OCI-LY7 (cell line): Measurements from ENCODE around the gene SV2B. TPM values are rescaled to one million over a fixed set of nuclear protein-coding genes. Genes with fewer than 3 reads are reported as not detected.

Source experiments
- BruUV-seq: library from RNA; stranded (reverse); fragments of 400-500 nt; replicated peaks from 2 replicates; lab custom pipeline; 2021; lab: Mats Ljungman, UMichigan
- CTCF ChIA-PET: fragments of 300-600 bp; sonication (Branson Sonifier 250); formaldehyde crosslinking; loops from one replicate; lab custom pipeline; 2022; ENCODE audit warnings: antibody characterized with exemption; ENCODE audit not compliant: unreplicated experiment; lab: Charles Lee
- POLR2A ChIA-PET: fragments of 300-600 bp; sonication (Branson Sonifier 250); formaldehyde crosslinking; loops from one replicate; lab custom pipeline; 2022; ENCODE audit warnings: antibody characterized with exemption; lab: Charles Lee
- DNase-seq: peaks from one replicate; pipeline ENCODE4 v3.0.0-alpha.2; 2015; ENCODE audit warnings: low spot score
- H2AFZ ChIP-seq: fragments of 200-600 bp; sonication (generic), shearing (Covaris generic); 2 replicates; pipeline ENCODE4 v1.6.1; 2014; ENCODE audit warnings: mild to moderate bottlenecking, antibody characterized with exemption, low read length, moderate library complexity
- H3K27ac ChIP-seq: fragments of 200-600 bp; sonication (generic); 2 replicates; pipeline ENCODE4 v1.5.1; 2014; ENCODE audit warnings: mixed run types, low read depth, mild to moderate bottlenecking, moderate library complexity, low read length, inconsistent platforms; ENCODE audit not compliant: poor library complexity, severe bottlenecking
- H3K36me3 ChIP-seq: fragments of 200-600 bp; sonication (generic); 2 replicates; pipeline ENCODE4 v1.6.1; 2014; ENCODE audit warnings: mild to moderate bottlenecking, antibody characterized with exemption, low read length, moderate library complexity, mixed read lengths; ENCODE audit not compliant: insufficient read depth
- H3K4me1 ChIP-seq: fragments of 200-600 bp; sonication (generic); 2 replicates; pipeline ENCODE4 v1.5.1; 2014; ENCODE audit warnings: mild to moderate bottlenecking, low read length; ENCODE audit not compliant: insufficient read depth, poor library complexity, severe bottlenecking
- H3K4me2 ChIP-seq: fragments of 200-600 bp; sonication (generic); 2 replicates; pipeline ENCODE4 v1.6.1; 2014; ENCODE audit warnings: mild to moderate bottlenecking, low read length
- H3K4me3 ChIP-seq: fragments of 200-600 bp; sonication (generic); 2 replicates; pipeline ENCODE4 v1.5.1; 2014; ENCODE audit warnings: mild to moderate bottlenecking, low read depth, low read length; ENCODE audit not compliant: poor library complexity, severe bottlenecking
- H3K79me2 ChIP-seq: fragments of 200-600 bp; sonication (generic); 2 replicates; pipeline ENCODE4 v1.6.1; 2016; ENCODE audit warnings: low read depth, mild to moderate bottlenecking, low read length, moderate library complexity, mixed read lengths; ENCODE audit not compliant: insufficient read depth
- H3K9me2 ChIP-seq: fragments of 200-600 bp; sonication (generic); 2 replicates; pipeline ENCODE4 v1.6.1; 2016; ENCODE audit warnings: mild to moderate bottlenecking, low read length, mixed read lengths; ENCODE audit not compliant: insufficient read depth
- H3K9me3 ChIP-seq: fragments of 200-600 bp; sonication (generic); 2 replicates; pipeline ENCODE4 v1.6.1; 2014; ENCODE audit warnings: mild to moderate bottlenecking, mixed run types, low read length, mixed read lengths
- H4K20me1 ChIP-seq: fragments of 200-600 bp; sonication (generic); 2 replicates; pipeline ENCODE4 v1.6.1; 2014; ENCODE audit warnings: mild to moderate bottlenecking, antibody characterized with exemption, low read length, moderate library complexity, mixed read lengths; ENCODE audit not compliant: insufficient read depth
- EZH2phosphoT487 ChIP-seq: fragments of 200-600 bp; sonication (generic); IDR thresholded peaks from 2 replicates; pipeline ENCODE4 v1.6.1; 2018; ENCODE audit warnings: low read depth, borderline replicate concordance, mild to moderate bottlenecking, mixed run types, antibody characterized with exemption, low read length, moderate library complexity, mixed read lengths
- intact Hi-C: fragments of 100-400 bp; cut with micrococcal nuclease; formaldehyde crosslinking; loops from one replicate; pipeline ENCODE4 v1.10.0; 2022; ENCODE audit not compliant: unreplicated experiment
- total RNA-seq, 2 experiments: library from RNA; depleted of rRNA in 1 of 2; stranded (reverse); fragments of >200 nt in 1 of 2; shearing (Covaris generic) in 1 of 2; gene quantifications; 2 replicates each; pipeline ENCODE4 v1.2.3, GENCODE V29; 2014 to 2022
- TF ChIP-seq, protein P1 (sequence below): fragments of 200-600 bp; sonication (generic); conservative IDR thresholded peaks from 2 replicates; pipeline ENCODE4 v1.5.1; 2014; ENCODE audit warnings: mild to moderate bottlenecking, antibody characterized with exemption, low read length, moderate library complexity, mixed read lengths

SV2B gene
- total RNA-seq, 2 experiments from 2014 or later = 0.15 TPM; not detected in 1

- DNase-seq = no peak
- no peaks in the 10 kb centered on the region for H3K4me1 ChIP-seq
- BruUV-seq = no TSS peak
- intact Hi-C loops = no loop called here
- H3K27ac ChIP-seq = no peak overlapping the region
- ChIA-PET POLR2A (no interaction called here), CTCF (no interaction called here)
- no peaks in the 10 kb centered on the region for H3K79me2 ChIP-seq
- H4K20me1 ChIP-seq = no peaks in the 10 kb centered on the region
- no peak overlapping the region for H2AFZ ChIP-seq
- H3K4me3 ChIP-seq = no peak overlapping the region
- no peaks in the 10 kb centered on the region for H3K36me3 ChIP-seq
- no peaks in the 10 kb centered on the region for H3K9me3 ChIP-seq
- TF ChIP-seq, protein P1, sequence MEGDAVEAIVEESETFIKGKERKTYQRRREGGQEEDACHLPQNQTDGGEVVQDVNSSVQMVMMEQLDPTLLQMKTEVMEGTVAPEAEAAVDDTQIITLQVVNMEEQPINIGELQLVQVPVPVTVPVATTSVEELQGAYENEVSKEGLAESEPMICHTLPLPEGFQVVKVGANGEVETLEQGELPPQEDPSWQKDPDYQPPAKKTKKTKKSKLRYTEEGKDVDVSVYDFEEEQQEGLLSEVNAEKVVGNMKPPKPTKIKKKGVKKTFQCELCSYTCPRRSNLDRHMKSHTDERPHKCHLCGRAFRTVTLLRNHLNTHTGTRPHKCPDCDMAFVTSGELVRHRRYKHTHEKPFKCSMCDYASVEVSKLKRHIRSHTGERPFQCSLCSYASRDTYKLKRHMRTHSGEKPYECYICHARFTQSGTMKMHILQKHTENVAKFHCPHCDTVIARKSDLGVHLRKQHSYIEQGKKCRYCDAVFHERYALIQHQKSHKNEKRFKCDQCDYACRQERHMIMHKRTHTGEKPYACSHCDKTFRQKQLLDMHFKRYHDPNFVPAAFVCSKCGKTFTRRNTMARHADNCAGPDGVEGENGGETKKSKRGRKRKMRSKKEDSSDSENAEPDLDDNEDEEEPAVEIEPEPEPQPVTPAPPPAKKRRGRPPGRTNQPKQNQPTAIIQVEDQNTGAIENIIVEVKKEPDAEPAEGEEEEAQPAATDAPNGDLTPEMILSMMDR = no peak
- no peak for TF ChIP-seq EZH2phosphoT487
- H3K4me2 ChIP-seq = no peak overlapping the region
- no peaks in the 10 kb centered on the region for H3K9me2 ChIP-seq
These were observed 48.2 kb downstream of the SV2B start for GRCh38 chr15:91148243-91148642.

DNA sequence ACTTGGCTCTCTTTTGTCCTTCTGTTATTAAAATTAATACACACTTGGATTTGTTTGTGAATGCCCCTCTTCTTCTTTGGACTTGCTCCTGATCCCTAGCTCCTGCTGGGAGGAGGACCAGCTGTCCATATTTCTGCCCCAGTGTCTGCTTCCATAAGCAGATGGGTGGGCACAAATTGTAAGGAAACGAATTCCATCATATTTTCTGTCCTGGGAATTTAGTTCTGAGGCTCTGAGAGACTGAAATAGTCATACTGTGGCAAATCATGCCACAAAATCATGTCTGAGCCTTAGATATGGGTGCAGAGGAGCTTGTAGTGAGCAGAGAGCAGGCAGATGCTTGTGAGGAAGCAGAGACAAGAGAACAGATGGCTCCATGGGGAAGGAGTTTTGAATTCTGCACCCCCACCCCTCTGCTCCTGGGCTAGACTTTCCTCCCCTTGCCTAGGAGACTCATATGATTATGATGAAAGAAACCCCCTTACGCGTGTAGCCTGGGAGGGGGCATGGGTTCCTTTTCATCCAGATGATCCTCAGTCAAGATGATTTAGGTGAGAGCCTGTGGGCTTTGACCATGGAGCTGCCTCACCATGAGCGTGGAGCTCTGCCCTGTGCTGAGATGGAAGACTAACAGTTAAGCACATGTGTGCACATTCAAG, 50.6 kb downstream of the SV2B start:
- Histone ChIP-seq H3K9me3 (no peaks in the 10 kb centered on the region), H3K9me2 (no peaks in the 10 kb centered on the region), H3K79me2 (no peaks in the 10 kb centered on the region), H2AFZ (no peak overlapping the region), H4K20me1 (no peaks in the 10 kb centered on the region), H3K36me3 (no peaks in the 10 kb centered on the region), H3K4me1 (no peaks in the 10 kb centered on the region), H3K4me2 (no peak overlapping the region), H3K4me3 (no peak overlapping the region), H3K27ac (no peak overlapping the region)
- TF ChIP-seq, protein P1 = no peak
- no peak for TF ChIP-seq EZH2phosphoT487
- ChIA-PET CTCF (no interaction called here), POLR2A (no interaction called here)
- intact Hi-C loops = no loop called here
- no TSS peak for BruUV-seq
- no peak for DNase-seq

DNA sequence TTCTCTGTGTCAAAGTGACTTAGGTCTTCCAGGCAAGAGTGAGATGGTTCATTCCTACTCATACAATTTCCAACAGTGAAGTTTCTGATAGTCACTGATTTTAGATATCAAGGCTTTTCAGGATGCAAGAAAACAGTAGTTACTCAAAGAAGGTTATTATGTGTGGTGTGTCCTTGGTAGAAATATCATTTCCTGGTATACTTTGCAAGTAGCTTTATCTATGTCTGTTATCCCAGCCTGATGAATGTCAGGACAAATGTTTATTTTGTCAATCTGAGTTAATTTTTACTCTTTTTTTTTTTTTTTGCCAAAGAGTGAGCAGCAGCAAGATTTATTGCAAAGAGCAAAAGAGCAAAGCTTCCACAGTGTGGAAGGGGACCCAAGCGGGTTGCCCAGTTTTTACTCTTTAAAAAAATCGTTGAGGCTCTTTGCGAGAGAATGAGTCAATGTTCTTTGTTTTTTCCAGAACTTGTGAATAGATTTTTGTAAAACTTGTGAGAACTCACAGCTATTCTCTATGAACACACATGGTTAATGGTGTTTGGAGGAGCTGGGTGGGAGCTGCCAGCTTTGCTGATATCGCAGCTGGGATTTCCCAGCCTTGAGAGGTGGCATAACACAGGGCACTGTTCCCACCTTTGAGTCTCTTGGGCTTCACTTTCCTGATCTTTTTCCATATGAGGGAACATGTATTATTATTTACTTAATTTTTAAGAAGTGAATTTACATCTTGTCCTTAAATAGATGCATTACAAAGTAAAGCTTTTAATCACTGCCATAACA, 51.9 kb downstream of the SV2B start:
- ChIA-PET POLR2A (interaction anchor here (0.6 to 0.8 kb wide), 3 partner anchors 8 to 82 kb away, joined by 3 to 10 read pairs (median 4); no protein-coding TSS in a partner anchor), CTCF (no interaction called here)
- no peak overlapping the region for H3K27ac ChIP-seq
- no peak overlapping the region for H3K4me2 ChIP-seq
- no peaks in the 10 kb centered on the region for H3K36me3 ChIP-seq
- H3K4me1 ChIP-seq = no peaks in the 10 kb centered on the region
- TF ChIP-seq, protein P1 = no peak
- no peak for TF ChIP-seq EZH2phosphoT487
- H3K4me3 ChIP-seq = no peak overlapping the region
- H3K79me2 ChIP-seq = no peaks in the 10 kb centered on the region
- H4K20me1 ChIP-seq = no peaks in the 10 kb centered on the region
- no peaks in the 10 kb centered on the region for H3K9me3 ChIP-seq
- no TSS peak for BruUV-seq
- intact Hi-C loops = no loop called here
- no peak for DNase-seq
- no peak overlapping the region for H2AFZ ChIP-seq
- no peaks in the 10 kb centered on the region for H3K9me2 ChIP-seq
